ENCODE data around the gene RPUSD2. TPM values are rescaled to one million over a fixed set of nuclear protein-coding genes. Genes with fewer than 3 reads are reported as not detected.

Gene RPUSD2
- total and polyA plus RNA-seq, 7 donors, result 4.6 to 13.3 (median 8.6) TPM

DNA sequence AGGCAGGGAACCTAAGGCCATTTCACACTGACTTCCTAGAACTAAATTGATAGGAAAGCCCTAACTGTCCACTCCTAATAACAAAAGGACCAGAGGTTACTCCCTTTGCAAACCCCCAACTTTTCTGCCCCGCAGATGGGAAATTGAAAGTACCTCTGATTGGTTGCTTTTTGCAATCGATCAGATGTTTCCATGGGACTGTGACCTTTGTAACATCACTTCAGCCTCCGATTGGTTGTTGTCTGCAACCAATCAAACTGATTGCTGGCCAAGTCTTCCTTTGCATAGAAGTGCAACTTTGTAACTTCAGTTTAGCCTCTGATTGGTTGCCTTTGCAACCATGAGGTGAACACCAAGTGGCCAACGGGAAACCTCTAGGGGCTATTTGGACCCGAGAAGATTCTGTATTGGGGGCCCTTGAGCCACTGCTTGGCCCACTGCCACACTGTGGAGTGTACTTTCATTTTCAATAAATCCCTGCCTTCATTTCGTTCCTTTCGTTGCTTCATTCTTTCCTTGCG, 13.7 kb downstream of the RPUSD2 start:
- intact Hi-C loops (cut with DNase I), result no loop called here
- Histone ChIP-seq H3K4me1 (no peaks in the 10 kb centered on the region), H3K9me3 (no peaks in the 10 kb centered on the region), H3K36me3 (no peaks in the 10 kb centered on the region), H3K27me3 (no peaks in the 10 kb centered on the region), H3K4me3 (peak overlapping the region in 3 of 4 donors; percentile 24 to 39 (median 25)), H3K27ac (no peak overlapping the region)
- no peak for TF ChIP-seq EP300 (IDR thresholded peaks at IDR 0.05)
- TF ChIP-seq POLR2AphosphoS5 (IDR thresholded peaks at IDR 0.05), result no peak
- TF ChIP-seq, protein P1, sequence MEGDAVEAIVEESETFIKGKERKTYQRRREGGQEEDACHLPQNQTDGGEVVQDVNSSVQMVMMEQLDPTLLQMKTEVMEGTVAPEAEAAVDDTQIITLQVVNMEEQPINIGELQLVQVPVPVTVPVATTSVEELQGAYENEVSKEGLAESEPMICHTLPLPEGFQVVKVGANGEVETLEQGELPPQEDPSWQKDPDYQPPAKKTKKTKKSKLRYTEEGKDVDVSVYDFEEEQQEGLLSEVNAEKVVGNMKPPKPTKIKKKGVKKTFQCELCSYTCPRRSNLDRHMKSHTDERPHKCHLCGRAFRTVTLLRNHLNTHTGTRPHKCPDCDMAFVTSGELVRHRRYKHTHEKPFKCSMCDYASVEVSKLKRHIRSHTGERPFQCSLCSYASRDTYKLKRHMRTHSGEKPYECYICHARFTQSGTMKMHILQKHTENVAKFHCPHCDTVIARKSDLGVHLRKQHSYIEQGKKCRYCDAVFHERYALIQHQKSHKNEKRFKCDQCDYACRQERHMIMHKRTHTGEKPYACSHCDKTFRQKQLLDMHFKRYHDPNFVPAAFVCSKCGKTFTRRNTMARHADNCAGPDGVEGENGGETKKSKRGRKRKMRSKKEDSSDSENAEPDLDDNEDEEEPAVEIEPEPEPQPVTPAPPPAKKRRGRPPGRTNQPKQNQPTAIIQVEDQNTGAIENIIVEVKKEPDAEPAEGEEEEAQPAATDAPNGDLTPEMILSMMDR (IDR thresholded peaks at IDR 0.05), result no peak
- TF ChIP-seq POLR2A (IDR thresholded peaks at IDR 0.05), result no peak
- no peak for DNase-seq
- WGBS, 2 donors, result 69 to 81% methylated on average over 8 of the region's 8 CpGs

DNA sequence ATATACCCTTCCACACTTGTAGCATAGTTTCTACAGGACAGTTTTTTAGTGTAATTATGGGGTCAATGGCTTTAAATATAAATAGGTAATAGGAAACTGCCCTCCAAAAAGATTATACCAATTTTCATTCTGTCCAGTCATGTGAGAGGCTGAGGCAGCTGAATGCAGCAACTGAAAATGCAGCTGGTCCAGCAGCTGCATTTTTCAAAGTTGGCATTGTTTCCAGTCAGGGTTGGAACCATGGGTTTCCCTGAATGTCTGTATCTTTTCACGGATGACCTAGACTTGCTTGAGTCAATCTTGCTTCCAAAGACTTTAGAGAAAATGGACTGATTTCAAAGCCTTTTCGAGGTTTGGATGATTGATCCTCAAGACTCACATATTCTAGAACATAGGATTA, 15.1 kb downstream of the RPUSD2 start:
- no peak for DNase-seq
- Histone ChIP-seq H3K4me1 (no peaks in the 10 kb centered on the region), H3K4me3 (no peak overlapping the region), H3K9me3 (no peaks in the 10 kb centered on the region), H3K36me3 (no peaks in the 10 kb centered on the region), H3K27ac (no peak overlapping the region), H3K27me3 (no peaks in the 10 kb centered on the region)
- WGBS, 2 donors, result 37 to 62% methylated on average over 2 of the region's 2 CpGs
- intact Hi-C loops (cut with DNase I), result no loop called here
- no peak for TF ChIP-seq POLR2A (IDR thresholded peaks at IDR 0.05)
- TF ChIP-seq EP300 (IDR thresholded peaks at IDR 0.05), result no peak
- TF ChIP-seq, protein P1 (IDR thresholded peaks at IDR 0.05), result no peak
- TF ChIP-seq POLR2AphosphoS5 (IDR thresholded peaks at IDR 0.05), result no peak

DNA sequence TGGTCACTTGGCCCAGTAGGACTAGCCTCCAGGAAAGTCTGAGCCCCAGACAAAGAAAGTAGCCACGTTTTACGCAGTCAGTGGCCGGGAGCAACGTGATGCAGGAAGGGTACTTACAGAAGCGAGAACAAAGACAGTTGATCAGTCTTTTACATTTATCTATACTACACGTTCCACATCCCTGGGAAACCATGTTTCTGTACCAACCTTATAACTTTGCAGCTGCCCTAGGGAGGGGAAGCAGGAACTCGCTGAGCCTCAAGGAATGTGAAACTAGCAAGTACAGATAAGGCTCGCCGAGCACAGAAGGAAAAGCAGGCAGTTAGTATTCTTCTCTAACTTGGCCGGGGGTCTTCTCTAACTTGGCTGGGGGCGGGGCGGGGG, 21.6 kb downstream of the RPUSD2 start:
- Histone ChIP-seq H3K9me3 (no peaks in the 10 kb centered on the region), H3K4me3 (no peak overlapping the region), H3K27me3 (peaks cover 0 to 11% (median under 1%) of the 10 kb centered on the region in 3 donors), H3K4me1 (peaks cover 0 to 12% (median 9%) of the 10 kb centered on the region in 4 donors), H3K36me3 (no peaks in the 10 kb centered on the region), H3K27ac (no peak overlapping the region)
- TF ChIP-seq, protein P1 (IDR thresholded peaks at IDR 0.05), result no peak
- TF ChIP-seq POLR2AphosphoS5 (IDR thresholded peaks at IDR 0.05) (no peak), POLR2A (IDR thresholded peaks at IDR 0.05) (no peak), EP300 (IDR thresholded peaks at IDR 0.05) (no peak)
- intact Hi-C loops (cut with DNase I), result loop anchor here (5.0 kb wide), 1 partner anchor 302 kb away; the partner anchor contains the start of gene VPS18
- no peak for DNase-seq
- 25 to 66% methylated on average over 12 of the region's 12 CpGs for WGBS, 2 donors

DNA sequence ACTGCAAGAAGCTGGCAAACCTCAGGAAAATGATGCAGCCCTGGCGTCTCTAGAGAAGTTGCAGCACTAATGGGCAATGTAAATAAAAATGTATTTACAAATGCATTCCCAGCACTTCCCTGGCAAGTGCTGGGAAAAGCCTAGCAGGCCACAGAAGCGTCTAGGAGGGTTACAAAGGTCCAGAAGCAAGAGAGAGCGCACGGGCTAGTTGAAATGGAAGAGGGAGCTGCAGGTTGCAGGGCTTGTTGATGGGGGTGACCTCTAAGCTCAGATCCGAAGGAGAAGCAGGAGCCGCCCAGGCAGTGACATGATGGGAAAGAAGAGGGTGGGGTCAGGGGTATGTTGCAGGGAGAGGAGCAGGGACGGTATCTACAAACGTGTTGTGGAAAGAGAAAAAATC, 22.3 kb downstream of the RPUSD2 start:
- Histone ChIP-seq H3K27ac (no peak overlapping the region), H3K27me3 (peaks cover 0 to 19% (median 6%) of the 10 kb centered on the region in 3 donors), H3K9me3 (no peaks in the 10 kb centered on the region), H3K4me3 (no peak overlapping the region), H3K36me3 (no peaks in the 10 kb centered on the region), H3K4me1 (peaks cover 0 to 12% (median 9%) of the 10 kb centered on the region in 4 donors)
- intact Hi-C loops (cut with DNase I), result loop anchor here (5.0 kb wide), 1 partner anchor 301 kb away; the partner anchor contains the start of gene VPS18
- TF ChIP-seq EP300 (IDR thresholded peaks at IDR 0.05), result no peak
- TF ChIP-seq, protein P1 (IDR thresholded peaks at IDR 0.05), result no peak
- no peak for TF ChIP-seq POLR2AphosphoS5 (IDR thresholded peaks at IDR 0.05)
- no peak for TF ChIP-seq POLR2A (IDR thresholded peaks at IDR 0.05)
- WGBS, 2 donors, result 26 to 67% methylated on average over 8 of the region's 8 CpGs
- DNase-seq, result no peak
